Type B pancreatic cell (in vitro differentiated cells): ENCODE data around the gene TMCC3. TPM values are rescaled to one million over a fixed set of nuclear protein-coding genes. Genes with fewer than 3 reads are reported as not detected.
A peak's percentile ranks its signal among the peaks of the same experiment; 100 is the strongest.

Experiments
- DNase-seq: peaks from one replicate; pipeline ENCODE4 v3.0.0; 2021; ENCODE audit warnings: mixed read lengths; ENCODE audit not compliant: unreplicated experiment; ENCODE audit errors: extremely low spot score
- H3K27ac Mint-ChIP-seq: 2 replicates; pipeline ENCODE4 v1.8.0; 2021; ENCODE audit warnings: mild to moderate bottlenecking, mixed read lengths
- H3K27me3 Mint-ChIP-seq: 2 replicates; pipeline ENCODE4 v1.8.0; 2021; ENCODE audit warnings: mixed read lengths
- H3K36me3 Mint-ChIP-seq: 2 replicates; pipeline ENCODE4 v1.8.0; 2021; ENCODE audit warnings: mixed read lengths
- H3K4me1 Mint-ChIP-seq: one replicate; pipeline ENCODE4 v1.8.0; 2021; ENCODE audit warnings: mixed read lengths; ENCODE audit not compliant: unreplicated experiment
- H3K4me3 Mint-ChIP-seq: 2 replicates; pipeline ENCODE4 v1.8.0; 2021; ENCODE audit warnings: mild to moderate bottlenecking, mixed read lengths
- H3K9me3 Mint-ChIP-seq: 2 replicates; pipeline ENCODE4 v1.8.0; 2021; ENCODE audit warnings: mixed read lengths
- total RNA-seq: library from RNA; stranded (reverse); gene quantifications from 2 replicates; pipeline ENCODE4 v1.2.1, GENCODE V29; 2021; ENCODE audit warnings: low replicate concordance
- TF ChIP-seq, protein P1 (sequence below): fragments of 200-600 bp; sonication (generic); conservative IDR thresholded peaks from 2 replicates; pipeline ENCODE4 v1.5.0; 2021; ENCODE audit warnings: antibody characterized with exemption, mild to moderate bottlenecking

TMCC3 gene
- total RNA-seq, 1 donor from 2014 or later = 14.1 TPM

DNA sequence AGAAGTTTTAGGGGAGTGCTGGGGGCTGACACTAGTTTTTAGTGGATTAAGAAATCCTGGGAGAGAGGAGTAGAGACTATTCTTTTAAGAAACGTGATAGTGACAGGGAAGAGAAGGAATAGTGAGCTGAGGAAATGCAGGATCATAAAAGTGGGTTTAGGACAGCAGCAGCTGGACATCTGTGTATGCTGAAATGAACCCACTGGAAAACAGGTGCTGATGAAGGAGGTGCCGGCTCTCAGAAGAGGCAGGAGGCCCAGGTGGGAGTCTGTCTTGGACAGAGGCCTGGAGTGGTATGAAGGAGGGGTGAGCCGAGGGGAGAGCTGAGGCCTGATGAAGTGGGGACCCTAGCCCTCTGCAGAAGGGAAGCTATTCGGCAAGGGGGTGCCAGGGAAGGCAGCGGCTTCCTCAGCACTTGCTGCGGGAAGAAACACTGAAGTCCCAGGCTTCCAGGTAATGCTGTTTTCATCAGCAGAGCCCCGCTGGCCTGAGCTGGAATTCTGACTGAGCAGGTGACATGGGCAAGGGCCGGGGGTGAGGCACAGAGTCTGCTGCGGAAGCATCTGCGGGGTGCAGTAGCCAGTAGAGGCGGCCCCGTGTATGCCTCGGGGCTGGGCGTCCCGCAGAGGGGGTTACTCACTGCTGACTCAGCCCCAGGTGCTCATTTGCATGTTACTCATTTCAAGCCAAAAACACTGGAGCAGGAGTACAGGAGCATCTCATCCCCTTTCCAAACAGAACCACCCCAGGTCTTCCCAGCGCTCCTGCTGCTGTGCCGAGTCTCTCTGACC, 89.7 kb downstream of the TMCC3 start:
- peak overlapping the region; percentile 61 for H3K27ac Mint-ChIP-seq
- no peak overlapping the region for H3K4me3 Mint-ChIP-seq
- no peak for DNase-seq
- peaks cover 25% of the 10 kb centered on the region for H3K27me3 Mint-ChIP-seq
- peaks cover 4% of the 10 kb centered on the region for H3K9me3 Mint-ChIP-seq
- TF ChIP-seq, protein P1, sequence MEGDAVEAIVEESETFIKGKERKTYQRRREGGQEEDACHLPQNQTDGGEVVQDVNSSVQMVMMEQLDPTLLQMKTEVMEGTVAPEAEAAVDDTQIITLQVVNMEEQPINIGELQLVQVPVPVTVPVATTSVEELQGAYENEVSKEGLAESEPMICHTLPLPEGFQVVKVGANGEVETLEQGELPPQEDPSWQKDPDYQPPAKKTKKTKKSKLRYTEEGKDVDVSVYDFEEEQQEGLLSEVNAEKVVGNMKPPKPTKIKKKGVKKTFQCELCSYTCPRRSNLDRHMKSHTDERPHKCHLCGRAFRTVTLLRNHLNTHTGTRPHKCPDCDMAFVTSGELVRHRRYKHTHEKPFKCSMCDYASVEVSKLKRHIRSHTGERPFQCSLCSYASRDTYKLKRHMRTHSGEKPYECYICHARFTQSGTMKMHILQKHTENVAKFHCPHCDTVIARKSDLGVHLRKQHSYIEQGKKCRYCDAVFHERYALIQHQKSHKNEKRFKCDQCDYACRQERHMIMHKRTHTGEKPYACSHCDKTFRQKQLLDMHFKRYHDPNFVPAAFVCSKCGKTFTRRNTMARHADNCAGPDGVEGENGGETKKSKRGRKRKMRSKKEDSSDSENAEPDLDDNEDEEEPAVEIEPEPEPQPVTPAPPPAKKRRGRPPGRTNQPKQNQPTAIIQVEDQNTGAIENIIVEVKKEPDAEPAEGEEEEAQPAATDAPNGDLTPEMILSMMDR = no peak
- peaks cover 9% of the 10 kb centered on the region for H3K4me1 Mint-ChIP-seq
- H3K36me3 Mint-ChIP-seq = no peaks in the 10 kb centered on the region

DNA sequence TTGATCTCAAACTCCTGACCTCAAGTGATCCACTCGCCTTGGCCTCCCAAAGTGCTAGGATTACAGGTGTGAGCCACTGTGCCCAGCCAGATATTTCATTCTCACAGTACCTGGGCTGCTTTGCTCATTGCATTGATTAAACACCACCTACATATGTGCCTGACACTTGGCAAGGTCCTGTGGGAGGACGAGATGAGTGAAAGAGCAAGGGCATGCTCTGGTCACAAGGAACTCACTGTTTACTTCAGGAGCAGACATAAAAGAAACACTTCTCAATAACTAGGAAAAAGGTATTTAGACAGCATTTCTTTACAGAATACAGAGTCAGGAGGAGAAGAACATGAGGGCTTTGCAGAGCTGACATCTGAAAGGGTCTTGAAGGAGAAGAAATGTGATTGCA, 91.7 kb downstream of the TMCC3 start:
- DNase-seq = no peak
- TF ChIP-seq, protein P1 = no peak

DNA sequence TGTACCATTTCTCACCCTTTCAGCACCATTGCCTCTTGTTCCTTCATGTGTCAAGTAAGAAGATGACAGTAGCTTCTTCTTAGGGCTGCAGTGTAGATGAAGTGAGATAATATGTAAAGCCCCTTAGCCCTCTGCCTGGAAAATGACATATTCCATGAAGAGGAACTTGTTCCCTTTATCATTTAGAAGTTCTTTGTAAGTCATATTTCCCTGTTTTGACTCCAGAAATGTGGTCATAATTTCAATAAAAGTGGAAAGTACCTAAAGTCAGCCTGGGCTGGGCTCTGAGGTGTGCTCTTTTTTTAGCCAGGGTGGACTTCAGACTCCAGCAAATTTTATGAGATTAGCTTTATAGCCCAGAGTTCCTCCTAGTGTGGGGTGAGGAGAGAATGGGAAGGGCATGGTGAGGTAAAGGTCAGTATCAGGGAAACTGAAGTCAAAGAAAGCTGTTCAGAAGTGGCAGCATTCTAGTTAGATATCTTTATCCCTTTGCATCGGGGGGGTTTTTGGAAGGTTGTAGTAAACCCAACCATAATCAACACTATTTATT, 92.5 kb downstream of the TMCC3 start:
- Mint-ChIP-seq H3K4me3 (no peak overlapping the region), H3K4me1 (peaks cover 5% of the 10 kb centered on the region), H3K27me3 (peaks cover 25% of the 10 kb centered on the region), H3K36me3 (no peaks in the 10 kb centered on the region), H3K9me3 (peaks cover 4% of the 10 kb centered on the region), H3K27ac (peak overlapping the region; percentile 57)
- TF ChIP-seq, protein P1 = no peak
- no peak for DNase-seq

More for the DNA sequence above, 91.7 kb downstream of the TMCC3 start:
- Mint-ChIP-seq H3K4me3 (no peak overlapping the region), H3K36me3 (no peaks in the 10 kb centered on the region), H3K4me1 (peaks cover 5% of the 10 kb centered on the region), H3K27ac (no peak overlapping the region), H3K27me3 (peaks cover 25% of the 10 kb centered on the region), H3K9me3 (peaks cover 4% of the 10 kb centered on the region)

DNA sequence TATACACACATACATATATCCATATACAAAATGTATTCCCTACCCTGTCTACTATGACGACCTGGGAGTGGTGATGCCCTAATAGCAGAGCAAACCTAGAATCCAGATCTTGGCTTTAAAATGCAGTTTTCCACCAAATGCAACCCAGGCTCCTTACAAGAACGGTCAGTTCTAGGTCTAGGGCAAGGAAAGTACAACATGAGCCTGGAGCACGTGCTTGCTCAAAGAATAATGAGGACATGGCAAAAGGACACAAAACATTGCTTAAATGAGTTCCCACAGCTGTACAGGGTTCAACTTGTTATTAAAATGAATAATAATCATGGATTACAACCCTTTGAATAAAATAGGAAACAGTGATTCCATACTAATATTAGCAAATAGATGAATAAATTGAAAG, 94.7 kb downstream of the TMCC3 start:
- TF ChIP-seq, protein P1 = no peak
- Mint-ChIP-seq H3K4me1 (no peaks in the 10 kb centered on the region), H3K27ac (no peak overlapping the region), H3K4me3 (no peak overlapping the region), H3K36me3 (no peaks in the 10 kb centered on the region), H3K27me3 (peaks cover 15% of the 10 kb centered on the region), H3K9me3 (peaks cover 4% of the 10 kb centered on the region)
- DNase-seq = no peak

DNA sequence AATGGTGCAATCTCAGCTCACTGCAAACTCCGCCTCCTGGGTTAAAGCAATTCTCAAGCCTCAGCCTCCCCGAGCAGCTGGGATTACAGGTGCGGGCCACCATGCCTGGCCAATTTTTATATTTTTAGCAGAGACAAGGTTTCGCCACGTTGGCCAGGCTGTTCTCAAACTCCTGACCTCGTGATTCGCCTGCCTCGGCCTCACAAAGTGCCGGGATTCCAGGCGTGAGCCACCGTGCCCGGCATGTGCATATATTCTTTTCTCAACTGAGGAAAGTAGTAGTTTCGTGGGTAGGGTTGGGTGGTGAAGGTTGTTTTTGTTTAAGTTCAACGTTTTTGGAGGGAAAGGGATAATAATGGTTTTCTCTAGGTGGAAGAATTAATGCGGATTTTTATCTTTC, 96.5 kb downstream of the TMCC3 start:
- H3K4me1 Mint-ChIP-seq = no peaks in the 10 kb centered on the region
- H3K27me3 Mint-ChIP-seq = peaks cover 3% of the 10 kb centered on the region
- TF ChIP-seq, protein P1 = no peak
- H3K36me3 Mint-ChIP-seq = no peaks in the 10 kb centered on the region
- no peak overlapping the region for H3K4me3 Mint-ChIP-seq
- no peak for DNase-seq
- H3K27ac Mint-ChIP-seq = no peak overlapping the region
- H3K9me3 Mint-ChIP-seq = peaks cover 4% of the 10 kb centered on the region
